Body of pancreas (tissue), 4 donors: Measurements from ENCODE around the gene SUSD4. TPM values are rescaled to one million over a fixed set of nuclear protein-coding genes. Genes with fewer than 3 reads are reported as not detected.

Experiments
- ATAC-seq: fragments of 150-250 bp; one replicate; pipeline ENCODE4 v1.9.1; 2016
- DNase-seq, 4 donors: peaks; one replicate each; pipeline ENCODE4 v3.0.0-alpha.2; 2019
- H3K27ac ChIP-seq, 4 donors: fragments of 200-600 bp; sonication (generic); 1 replicate in 3 of 4; 2 replicates in 1 of 4; pipeline versions ENCODE4 v1.5.1 to v1.6.1; 2016 to 2019; ENCODE audit warnings: mild to moderate bottlenecking in 1 of 4, mixed read lengths in 1 of 4, moderate library complexity in 1 of 4
- H3K27me3 ChIP-seq, 2 donors: fragments of 200-600 bp; sonication (generic); one replicate each; pipeline ENCODE4 v1.6.0; 2016; ENCODE audit warnings: mild to moderate bottlenecking in 1 of 2
- H3K36me3 ChIP-seq, 2 donors: fragments of 200-600 bp; sonication (generic); replicated peaks in 1 of 2; 2 replicates each; pipeline ENCODE4 v1.5.1; 2016; ENCODE audit warnings: low read depth in 2 of 2; ENCODE audit not compliant: insufficient read depth in 1 of 2
- H3K4me1 ChIP-seq: fragments of 200-600 bp; sonication (generic); one replicate; pipeline ENCODE4 v1.6.0; 2016
- H3K4me3 ChIP-seq, 2 donors: fragments of 200-600 bp; sonication (generic); 1 replicate in 1 of 2; 2 replicates in 1 of 2; pipeline ENCODE4 v1.5.1; 2016 to 2019
- H3K9me3 ChIP-seq, 3 donors: fragments of 200-600 bp; sonication (generic); 1 replicate in 2 of 3; 2 replicates in 1 of 3; pipeline ENCODE4 v1.5.1; 2016
- POLR2A ChIP-seq, 3 donors: fragments of 450-650 bp; IDR thresholded peaks; one replicate each; pipeline ENCODE4 v1.6.1; 2016; ENCODE audit warnings: antibody characterized with exemption in 3 of 3, mild to moderate bottlenecking in 2 of 3
- WGBS, 2 donors: methylation state at CpG; one replicate each; pipeline ENCODE4 v1.1.5; 2017; 5-methylcytosine and 5-hydroxymethylcytosine counted together
- intact Hi-C: fragments of 100-400 bp; cut with DNase I; formaldehyde crosslinking; loops from one replicate; pipeline ENCODE4 v1.15.1; 2023
- total RNA-seq, 2 donors: library from RNA; depleted of rRNA; stranded (reverse); fragments of >200 nt; gene quantifications; one replicate each; pipeline ENCODE4 v1.1.0, GENCODE V29; 2016
- TF ChIP-seq, protein P1 (sequence below), 7 experiments: fragments of 450-650 bp in 4 of 7; fragments of 200-600 bp in 3 of 7; sonication (generic) in 3 of 7; IDR thresholded peaks; one replicate each; pipeline ENCODE4 v1.5.1; 2016 to 2019; ENCODE audit warnings: antibody characterized with exemption in 7 of 7

The SUSD4 gene
- total RNA-seq, 2 donors from 2014 or later: 3.6 to 18.1 TPM

DNA sequence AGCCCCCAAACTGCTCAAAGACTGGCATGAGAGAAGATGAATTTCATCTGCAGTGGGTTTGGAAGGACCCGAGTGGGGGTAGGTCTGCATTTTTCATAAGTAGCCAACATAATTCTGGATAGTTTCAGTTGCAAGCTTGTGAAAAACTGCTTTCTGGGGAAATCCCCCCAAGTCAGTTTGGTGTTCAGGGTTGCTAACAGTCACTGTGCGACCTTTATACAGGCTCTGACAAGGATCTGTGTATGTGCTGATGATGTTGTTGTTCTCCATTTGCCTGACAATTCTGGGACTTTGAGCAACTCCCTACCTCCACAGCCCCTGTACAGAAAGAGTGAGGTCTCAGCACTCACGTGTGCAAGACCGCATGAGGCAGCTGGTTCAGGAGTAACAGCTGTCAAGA lies 87.9 kb downstream of the SUSD4 start:
- no peak for ATAC-seq
- TF ChIP-seq, protein P1, sequence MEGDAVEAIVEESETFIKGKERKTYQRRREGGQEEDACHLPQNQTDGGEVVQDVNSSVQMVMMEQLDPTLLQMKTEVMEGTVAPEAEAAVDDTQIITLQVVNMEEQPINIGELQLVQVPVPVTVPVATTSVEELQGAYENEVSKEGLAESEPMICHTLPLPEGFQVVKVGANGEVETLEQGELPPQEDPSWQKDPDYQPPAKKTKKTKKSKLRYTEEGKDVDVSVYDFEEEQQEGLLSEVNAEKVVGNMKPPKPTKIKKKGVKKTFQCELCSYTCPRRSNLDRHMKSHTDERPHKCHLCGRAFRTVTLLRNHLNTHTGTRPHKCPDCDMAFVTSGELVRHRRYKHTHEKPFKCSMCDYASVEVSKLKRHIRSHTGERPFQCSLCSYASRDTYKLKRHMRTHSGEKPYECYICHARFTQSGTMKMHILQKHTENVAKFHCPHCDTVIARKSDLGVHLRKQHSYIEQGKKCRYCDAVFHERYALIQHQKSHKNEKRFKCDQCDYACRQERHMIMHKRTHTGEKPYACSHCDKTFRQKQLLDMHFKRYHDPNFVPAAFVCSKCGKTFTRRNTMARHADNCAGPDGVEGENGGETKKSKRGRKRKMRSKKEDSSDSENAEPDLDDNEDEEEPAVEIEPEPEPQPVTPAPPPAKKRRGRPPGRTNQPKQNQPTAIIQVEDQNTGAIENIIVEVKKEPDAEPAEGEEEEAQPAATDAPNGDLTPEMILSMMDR (IDR thresholded peaks at IDR 0.05): no peak
- no peak for TF ChIP-seq POLR2A (IDR thresholded peaks at IDR 0.05)
- Histone ChIP-seq H3K27ac (no peak overlapping the region), H3K4me1 (peaks cover 10% of the 10 kb centered on the region), H3K9me3 (no peaks in the 10 kb centered on the region), H3K36me3 (no peaks in the 10 kb centered on the region), H3K4me3 (no peak overlapping the region), H3K27me3 (no peaks in the 10 kb centered on the region)
- intact Hi-C loops: no loop called here
- DNase-seq: no peak
- 90 to 95% methylated on average over 3 to 4 of the region's 4 CpGs for WGBS, 2 donors

DNA sequence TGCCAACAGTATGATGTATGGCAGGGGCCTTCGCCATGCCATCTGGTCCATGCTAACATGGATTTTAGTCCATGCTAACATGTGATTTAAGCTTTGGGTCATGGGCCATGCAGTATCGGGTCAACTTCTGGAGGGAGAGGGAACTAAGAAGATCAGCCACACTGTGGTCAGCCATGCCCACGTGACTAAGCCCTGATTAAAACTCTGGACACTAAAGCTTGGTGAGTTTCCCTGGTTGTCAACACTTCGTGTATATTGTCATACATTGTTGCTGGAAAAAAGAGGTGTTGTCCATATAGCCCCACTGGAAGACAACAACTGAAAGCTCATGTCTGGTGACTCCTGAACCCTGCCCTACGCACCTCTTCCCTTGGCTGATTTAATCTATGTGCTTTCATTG lies 90.5 kb downstream of the SUSD4 start:
- Histone ChIP-seq H3K9me3 (no peaks in the 10 kb centered on the region), H3K27ac (no peak overlapping the region), H3K4me1 (peaks cover 23% of the 10 kb centered on the region), H3K27me3 (no peaks in the 10 kb centered on the region), H3K4me3 (no peak overlapping the region), H3K36me3 (no peaks in the 10 kb centered on the region)
- TF ChIP-seq, protein P1 (IDR thresholded peaks at IDR 0.05): no peak
- TF ChIP-seq POLR2A (IDR thresholded peaks at IDR 0.05): no peak
- DNase-seq (no peak), ATAC-seq (no peak)
- WGBS, 2 donors: 87 to 88% methylated on average over 5 of the region's 5 CpGs
- intact Hi-C loops: no loop called here

DNA sequence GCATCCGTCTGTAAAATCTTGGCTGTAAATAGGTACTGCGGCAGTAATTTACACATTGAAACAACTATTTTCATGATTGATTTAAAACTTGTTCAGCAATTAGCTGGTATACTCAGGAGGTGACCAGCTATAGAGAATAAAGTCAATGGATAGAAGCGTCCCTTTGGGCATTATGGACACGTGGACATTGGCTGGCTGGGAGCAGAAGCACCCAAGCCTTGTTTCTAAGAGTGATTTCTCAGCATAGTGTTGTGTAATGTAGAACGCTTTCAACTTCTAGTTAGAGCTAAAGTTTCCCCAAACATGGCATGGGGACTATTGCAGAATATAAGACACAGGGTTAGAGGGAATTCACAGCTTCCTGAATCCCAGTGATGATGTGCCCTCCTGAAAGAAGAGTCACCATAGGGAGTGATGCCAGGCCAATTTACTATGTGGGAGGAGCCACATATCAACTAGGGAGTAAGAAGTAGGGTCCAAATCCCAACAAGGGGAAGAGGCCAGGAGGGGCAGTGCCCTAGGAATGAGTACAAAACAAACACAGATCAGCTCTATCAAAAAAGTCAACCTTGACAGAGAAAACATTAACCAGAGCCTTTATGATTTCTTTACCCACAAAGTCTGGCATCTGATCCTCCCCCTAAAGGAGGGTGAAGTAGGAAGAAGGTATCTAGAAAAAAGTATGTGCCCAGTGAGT lies 92.7 kb downstream of the SUSD4 start:
- WGBS, 2 donors: 71 to 74% methylated on average over 5 of the region's 5 CpGs
- intact Hi-C loops: no loop called here
- peak; percentile 77 for ATAC-seq
- TF ChIP-seq, protein P1 (IDR thresholded peaks at IDR 0.05): peak in 3 of 7 experiments; percentile 25 to 55 (median 33)
- no peak for TF ChIP-seq POLR2A (IDR thresholded peaks at IDR 0.05)
- Histone ChIP-seq H3K4me3 (no peak overlapping the region), H3K27ac (no peak overlapping the region), H3K4me1 (peaks cover 23% of the 10 kb centered on the region), H3K36me3 (no peaks in the 10 kb centered on the region), H3K9me3 (no peaks in the 10 kb centered on the region), H3K27me3 (no peaks in the 10 kb centered on the region)
- DNase-seq: peak; percentile 20 to 64 (median 40)

DNA sequence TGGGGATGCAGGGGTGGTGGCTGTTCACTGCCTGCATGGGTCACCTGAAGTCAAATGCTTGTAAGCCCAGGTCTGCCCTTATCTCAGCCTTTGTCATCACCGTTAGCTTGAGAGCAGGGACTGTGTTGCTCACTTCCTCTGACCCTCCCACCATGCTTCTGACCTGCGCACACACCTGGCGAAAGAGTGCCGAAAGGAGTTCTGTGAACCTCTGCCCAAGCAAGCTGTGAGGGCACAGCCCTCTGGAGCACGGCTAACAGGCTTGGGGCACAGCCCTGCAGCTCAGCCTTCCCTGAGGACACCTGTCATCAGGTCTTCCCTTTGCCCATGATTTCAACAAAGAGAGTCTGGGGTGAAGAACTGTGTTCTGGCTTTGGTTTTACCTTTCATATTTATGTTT lies 93.8 kb downstream of the SUSD4 start:
- WGBS, 2 donors: 84 to 85% methylated on average over 5 of the region's 5 CpGs
- no peaks in the 10 kb centered on the region for H3K9me3 ChIP-seq
- DNase-seq (no peak), ATAC-seq (no peak)
- intact Hi-C loops: no loop called here
- H3K36me3 ChIP-seq: no peaks in the 10 kb centered on the region
- H3K27ac ChIP-seq: no peak overlapping the region
- H3K4me1 ChIP-seq: peaks cover 23% of the 10 kb centered on the region
- no peak for TF ChIP-seq POLR2A (IDR thresholded peaks at IDR 0.05)
- TF ChIP-seq, protein P1 (IDR thresholded peaks at IDR 0.05): no peak
- no peak overlapping the region for H3K4me3 ChIP-seq
- no peaks in the 10 kb centered on the region for H3K27me3 ChIP-seq

DNA sequence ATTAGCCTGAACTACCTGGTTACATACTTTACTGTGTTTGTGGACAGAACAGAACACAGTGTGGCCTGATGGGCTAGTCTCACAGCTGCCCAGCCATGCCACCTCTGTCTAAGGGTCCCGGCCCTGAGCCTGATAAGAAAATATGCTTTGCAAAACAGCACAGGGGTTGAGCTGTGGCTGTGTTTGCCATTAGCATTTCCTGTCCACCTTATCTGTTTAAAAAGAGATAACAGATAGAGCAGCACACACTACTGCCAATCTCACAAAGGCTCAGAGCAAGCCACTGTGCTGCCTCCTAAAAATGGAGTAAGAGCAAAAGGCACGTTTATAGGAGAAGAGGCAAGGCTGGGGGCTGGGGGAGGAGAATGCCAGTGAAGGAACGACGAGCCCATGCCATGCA lies 95.0 kb downstream of the SUSD4 start:
- DNase-seq (no peak), ATAC-seq (no peak)
- Histone ChIP-seq H3K4me3 (no peak overlapping the region), H3K9me3 (no peaks in the 10 kb centered on the region), H3K36me3 (no peaks in the 10 kb centered on the region), H3K27me3 (no peaks in the 10 kb centered on the region), H3K27ac (no peak overlapping the region), H3K4me1 (peaks cover 23% of the 10 kb centered on the region)
- WGBS, 2 donors: 8 to 19% methylated on average over 4 of the region's 4 CpGs
- intact Hi-C loops: no loop called here
- no peak for TF ChIP-seq POLR2A (IDR thresholded peaks at IDR 0.05)
- TF ChIP-seq, protein P1 (IDR thresholded peaks at IDR 0.05): no peak
